WTC11 (cell line): ENCODE data around the gene DIMT1. TPM values are rescaled to one million over a fixed set of nuclear protein-coding genes. Genes with fewer than 3 reads are reported as not detected.

Experiments
- AR ChIP-seq: fragments of 250-450 bp; sonication (Bioruptor Pico); IDR thresholded peaks from 2 replicates; pipeline ENCODE4 v1.9.0; 2021; ENCODE audit warnings: mild to moderate bottlenecking
- ATF6 ChIP-seq: sonication (generic); formaldehyde crosslinking; IDR thresholded peaks from 2 replicates; pipeline ENCODE4 v1.8.1; 2023; ENCODE audit warnings: mild to moderate bottlenecking, missing genetic modification reagents
- CDX4 ChIP-seq: fragments of 250-450 bp; sonication (Bioruptor Pico); IDR thresholded peaks from 2 replicates; pipeline ENCODE4 v1.9.0; 2021; ENCODE audit warnings: moderate library complexity, mild to moderate bottlenecking, inconsistent platforms, borderline replicate concordance
- E2F1 ChIP-seq: sonication (generic); formaldehyde crosslinking; IDR thresholded peaks from 2 replicates; pipeline ENCODE4 v1.8.0; 2022; ENCODE audit warnings: mild to moderate bottlenecking, missing genetic modification reagents
- E2F5 ChIP-seq: sonication (generic); formaldehyde crosslinking; IDR thresholded peaks from 2 replicates; pipeline ENCODE4 v1.8.1; 2022; ENCODE audit warnings: mild to moderate bottlenecking, moderate library complexity, missing genetic modification reagents
- ESRRA ChIP-seq: sonication (generic); formaldehyde crosslinking; IDR thresholded peaks from 2 replicates; pipeline ENCODE4 v1.8.1; 2022; ENCODE audit warnings: mild to moderate bottlenecking, missing genetic modification reagents, borderline replicate concordance
- GTF2I ChIP-seq: fragments of 250-450 bp; sonication (Bioruptor Pico); conservative IDR thresholded peaks from 2 replicates; pipeline ENCODE4 v1.4.0; 2021; ENCODE audit warnings: mild to moderate bottlenecking
- HMGA2 ChIP-seq: fragments of 250-450 bp; sonication (Bioruptor Pico); IDR thresholded peaks from 2 replicates; pipeline ENCODE4 v1.4.0; 2021; ENCODE audit warnings: mild to moderate bottlenecking, moderate library complexity
- JAZF1 ChIP-seq: fragments of 250-450 bp; sonication (Bioruptor Pico); IDR thresholded peaks from 2 replicates; pipeline ENCODE4 v1.9.0; 2021; ENCODE audit warnings: moderate library complexity, mild to moderate bottlenecking, inconsistent platforms
- MAX ChIP-seq: sonication (generic); formaldehyde crosslinking; IDR thresholded peaks from 2 replicates; pipeline ENCODE4 v1.8.0; 2022; ENCODE audit warnings: mild to moderate bottlenecking, missing genetic modification reagents
- MLX ChIP-seq: sonication (generic); formaldehyde crosslinking; IDR thresholded peaks from 2 replicates; pipeline ENCODE4 v1.8.1; 2023; ENCODE audit warnings: mild to moderate bottlenecking, missing genetic modification reagents, moderate library complexity
- NFYB ChIP-seq: sonication (generic); formaldehyde crosslinking; conservative IDR thresholded peaks from 2 replicates; pipeline ENCODE4 v1.8.0; 2022; ENCODE audit warnings: low read depth, missing genetic modification reagents
- NR3C1 ChIP-seq: sonication (generic); formaldehyde crosslinking; conservative IDR thresholded peaks from 2 replicates; pipeline ENCODE4 v1.8.1; 2023; ENCODE audit warnings: low read depth, mild to moderate bottlenecking, missing genetic modification reagents
- PRRX2 ChIP-seq: fragments of 250-450 bp; sonication (Bioruptor Pico); IDR thresholded peaks from 2 replicates; pipeline ENCODE4 v1.8.0; 2021; ENCODE audit warnings: mild to moderate bottlenecking
- RELA ChIP-seq: sonication (generic); formaldehyde crosslinking; IDR thresholded peaks from 2 replicates; pipeline ENCODE4 v1.8.1; 2022; ENCODE audit warnings: missing genetic modification reagents, mild to moderate bottlenecking, borderline replicate concordance
- SMAD3 ChIP-seq: sonication (generic); formaldehyde crosslinking; IDR thresholded peaks from 2 replicates; pipeline ENCODE4 v1.8.0; 2022; ENCODE audit warnings: missing genetic modification reagents, mild to moderate bottlenecking, borderline replicate concordance
- SMAD4 ChIP-seq: sonication (generic); formaldehyde crosslinking; IDR thresholded peaks from 2 replicates; pipeline ENCODE4 v1.8.0; 2022; ENCODE audit warnings: mild to moderate bottlenecking, missing genetic modification reagents
- SOX15 ChIP-seq: fragments of 250-450 bp; sonication (Bioruptor Pico); IDR thresholded peaks from 2 replicates; pipeline ENCODE4 v1.9.0; 2021; ENCODE audit warnings: mild to moderate bottlenecking
- TCF7 ChIP-seq: sonication (generic); formaldehyde crosslinking; IDR thresholded peaks from 2 replicates; pipeline ENCODE4 v1.8.0; 2022; ENCODE audit warnings: mild to moderate bottlenecking, low read depth, missing genetic modification reagents, moderate library complexity
- TEAD4 ChIP-seq: sonication (generic); formaldehyde crosslinking; IDR thresholded peaks from 2 replicates; pipeline ENCODE4 v1.8.0; 2022; ENCODE audit warnings: mild to moderate bottlenecking, missing genetic modification reagents
- USF1 ChIP-seq: sonication (generic); formaldehyde crosslinking; IDR thresholded peaks from 2 replicates; pipeline ENCODE4 v1.8.0; 2022; ENCODE audit warnings: mild to moderate bottlenecking, missing genetic modification reagents
- USF2 ChIP-seq: sonication (generic); formaldehyde crosslinking; IDR thresholded peaks from 2 replicates; pipeline ENCODE4 v1.8.1; 2023; ENCODE audit warnings: mild to moderate bottlenecking, missing genetic modification reagents, moderate library complexity
- ZBTB21 ChIP-seq: sonication (generic); formaldehyde crosslinking; IDR thresholded peaks from 2 replicates; pipeline ENCODE4 v1.8.1; 2023; ENCODE audit warnings: mild to moderate bottlenecking, missing genetic modification reagents, borderline replicate concordance
- ZMAT4 ChIP-seq: fragments of 250-450 bp; sonication (Bioruptor Pico); IDR thresholded peaks from 2 replicates; pipeline ENCODE4 v1.9.0; 2021; ENCODE audit warnings: mild to moderate bottlenecking
- ZNF138 ChIP-seq: sonication (generic); formaldehyde crosslinking; conservative IDR thresholded peaks from 2 replicates; pipeline ENCODE4 v1.8.1; 2022; ENCODE audit warnings: mild to moderate bottlenecking, moderate library complexity, missing genetic modification reagents
- ZNF232 ChIP-seq: sonication (generic); formaldehyde crosslinking; IDR thresholded peaks from 2 replicates; pipeline ENCODE4 v1.8.0; 2022; ENCODE audit warnings: mild to moderate bottlenecking, missing genetic modification reagents
- ZNF317 ChIP-seq: sonication (generic); formaldehyde crosslinking; IDR thresholded peaks from 2 replicates; pipeline ENCODE4 v1.8.1; 2023; ENCODE audit warnings: low read depth, mild to moderate bottlenecking, moderate library complexity, missing genetic modification reagents, borderline replicate concordance
- ZNF416 ChIP-seq: fragments of 250-450 bp; sonication (Bioruptor Pico); IDR thresholded peaks from 2 replicates; pipeline ENCODE4 v1.9.0; 2021; ENCODE audit warnings: mild to moderate bottlenecking, inconsistent platforms
- ZNF423 ChIP-seq: fragments of 250-450 bp; sonication (Bioruptor Pico); IDR thresholded peaks from 2 replicates; pipeline ENCODE4 v2.1.2; 2022; ENCODE audit warnings: mild to moderate bottlenecking, moderate library complexity
- total RNA-seq: library from RNA; stranded (reverse); gene quantifications from 3 replicates; pipeline ENCODE4 v1.2.3, GENCODE V29; 2021

Gene DIMT1
- total RNA-seq, 1 experiment from 2014 or later = 33.9 TPM

- TF ChIP-seq TCF7 (no peak), HMGA2 (CRISPR knock-in tag) (no peak; the same call in 1 of the 2 replicates), NFYB (no peak), E2F5 (CRISPR knock-in tag) (peak; percentile 68; the same call in 1 of the 2 replicates), GTF2I (no peak), ZNF416 (no peak), SMAD4 (CRISPR knock-in tag) (0 out of 2 replicates have a peak, but pooled peaks have one; percentile 13), MLX (CRISPR knock-in tag) (no peak), USF1 (CRISPR knock-in tag) (peak; percentile 73), SOX15 (CRISPR knock-in tag) (no peak), ATF6 (no peak), E2F1 (CRISPR knock-in tag) (peak; percentile 76; the same call in 1 of the 2 replicates), JAZF1 (CRISPR knock-in tag) (no peak), ZNF423 (CRISPR knock-in tag) (no peak), ZBTB21 (CRISPR knock-in tag) (no peak; the same call in 1 of the 2 replicates), ZNF138 (CRISPR knock-in tag) (no peak), ZNF317 (no peak), NR3C1 (CRISPR knock-in tag) (no peak), USF2 (CRISPR knock-in tag) (peak; percentile 54), MAX (CRISPR knock-in tag) (peak; percentile 97), TEAD4 (CRISPR knock-in tag) (no peak), RELA (CRISPR knock-in tag) (no peak), CDX4 (CRISPR knock-in tag) (no peak), PRRX2 (CRISPR knock-in tag) (no peak), ZNF232 (no peak), SMAD3 (CRISPR knock-in tag) (no peak), ESRRA (CRISPR knock-in tag) (peak; percentile 64; the same call in 1 of the 2 replicates), AR (CRISPR knock-in tag) (no peak), ZMAT4 (no peak)
Observed at GRCh38 chr5:62403411-62404250, at the start of gene DIMT1 (continued).
